GM12875 (cell line): ENCODE results near the gene RPN2.

Experiments used
- H3K4me3 ChIP-seq: one replicate; pipeline ENCODE4 v1.5.1; 2011; ENCODE audit warnings: low read depth, low read length, control low read depth
- TF ChIP-seq, protein P1 (sequence below): IDR thresholded peaks from 2 replicates; pipeline ENCODE4 v1.5.1; 2011; ENCODE audit warnings: low read depth, mild to moderate bottlenecking, control low read depth, inconsistent platforms, low read length, moderate library complexity, borderline replicate concordance; ENCODE audit not compliant: insufficient read depth

The RPN2 gene

DNA sequence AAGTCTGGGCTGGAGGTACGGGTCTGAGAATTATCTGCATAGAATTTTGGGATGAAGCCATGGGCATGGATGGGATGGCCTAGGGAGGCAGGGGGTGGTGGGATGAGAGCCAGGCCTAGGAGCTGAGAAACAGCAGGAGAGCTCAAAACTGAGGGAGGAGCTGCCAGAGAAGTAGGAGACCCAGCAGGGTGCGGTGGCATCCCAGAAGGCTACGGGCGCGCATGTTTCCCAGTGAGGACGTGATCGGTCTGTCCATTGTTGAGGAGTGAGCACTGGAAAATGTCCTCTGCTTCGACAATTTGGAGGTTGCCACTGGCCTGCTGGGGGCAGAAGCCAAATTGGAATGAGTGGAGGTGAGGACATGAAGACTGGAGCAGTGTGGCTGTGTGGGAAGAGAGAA is 14.7 kb downstream of the RPN2 start:
- TF ChIP-seq, protein P1, sequence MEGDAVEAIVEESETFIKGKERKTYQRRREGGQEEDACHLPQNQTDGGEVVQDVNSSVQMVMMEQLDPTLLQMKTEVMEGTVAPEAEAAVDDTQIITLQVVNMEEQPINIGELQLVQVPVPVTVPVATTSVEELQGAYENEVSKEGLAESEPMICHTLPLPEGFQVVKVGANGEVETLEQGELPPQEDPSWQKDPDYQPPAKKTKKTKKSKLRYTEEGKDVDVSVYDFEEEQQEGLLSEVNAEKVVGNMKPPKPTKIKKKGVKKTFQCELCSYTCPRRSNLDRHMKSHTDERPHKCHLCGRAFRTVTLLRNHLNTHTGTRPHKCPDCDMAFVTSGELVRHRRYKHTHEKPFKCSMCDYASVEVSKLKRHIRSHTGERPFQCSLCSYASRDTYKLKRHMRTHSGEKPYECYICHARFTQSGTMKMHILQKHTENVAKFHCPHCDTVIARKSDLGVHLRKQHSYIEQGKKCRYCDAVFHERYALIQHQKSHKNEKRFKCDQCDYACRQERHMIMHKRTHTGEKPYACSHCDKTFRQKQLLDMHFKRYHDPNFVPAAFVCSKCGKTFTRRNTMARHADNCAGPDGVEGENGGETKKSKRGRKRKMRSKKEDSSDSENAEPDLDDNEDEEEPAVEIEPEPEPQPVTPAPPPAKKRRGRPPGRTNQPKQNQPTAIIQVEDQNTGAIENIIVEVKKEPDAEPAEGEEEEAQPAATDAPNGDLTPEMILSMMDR = no peak
- no peak overlapping the region for H3K4me3 ChIP-seq

DNA sequence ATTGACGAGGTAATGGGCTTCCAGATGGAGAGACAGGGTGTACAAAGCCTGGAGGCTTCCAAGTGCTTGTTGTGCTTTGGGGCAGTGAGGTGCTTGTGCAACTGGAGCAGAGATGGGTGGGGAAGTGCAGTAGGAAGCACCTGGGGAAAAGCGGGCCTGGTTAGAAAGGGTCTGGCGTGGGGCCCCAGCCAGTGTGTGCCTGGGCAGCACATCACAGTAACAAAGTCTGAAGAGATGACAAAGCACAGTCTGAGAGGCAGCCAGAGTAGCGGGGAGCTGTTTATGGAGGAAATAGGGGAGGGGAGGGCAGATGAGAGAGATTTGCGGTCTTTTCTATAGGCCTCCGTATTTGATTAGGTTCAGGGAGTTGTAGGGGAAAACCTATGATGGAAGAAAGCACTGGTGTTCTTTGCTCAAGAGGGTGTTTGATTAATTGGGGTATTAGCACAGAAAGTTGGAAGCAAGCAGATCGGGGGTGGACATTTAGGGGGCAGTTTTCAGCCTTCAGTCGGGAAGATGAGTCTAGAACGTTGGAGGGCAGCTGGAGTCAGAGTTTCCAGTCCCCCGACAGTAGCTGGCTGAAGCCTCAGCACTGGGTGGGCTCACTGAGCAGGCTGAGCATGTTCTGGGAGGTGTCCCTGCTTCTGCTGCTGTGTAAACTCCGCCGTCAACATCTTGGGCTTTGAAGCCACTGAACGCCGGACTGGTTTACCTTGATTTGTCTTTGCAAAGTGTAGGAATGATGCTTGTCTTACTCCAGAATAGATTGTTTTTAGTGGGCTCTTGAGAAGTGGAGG is 15.7 kb downstream of the RPN2 start:
- TF ChIP-seq, protein P1 = no peak
- no peak overlapping the region for H3K4me3 ChIP-seq

DNA sequence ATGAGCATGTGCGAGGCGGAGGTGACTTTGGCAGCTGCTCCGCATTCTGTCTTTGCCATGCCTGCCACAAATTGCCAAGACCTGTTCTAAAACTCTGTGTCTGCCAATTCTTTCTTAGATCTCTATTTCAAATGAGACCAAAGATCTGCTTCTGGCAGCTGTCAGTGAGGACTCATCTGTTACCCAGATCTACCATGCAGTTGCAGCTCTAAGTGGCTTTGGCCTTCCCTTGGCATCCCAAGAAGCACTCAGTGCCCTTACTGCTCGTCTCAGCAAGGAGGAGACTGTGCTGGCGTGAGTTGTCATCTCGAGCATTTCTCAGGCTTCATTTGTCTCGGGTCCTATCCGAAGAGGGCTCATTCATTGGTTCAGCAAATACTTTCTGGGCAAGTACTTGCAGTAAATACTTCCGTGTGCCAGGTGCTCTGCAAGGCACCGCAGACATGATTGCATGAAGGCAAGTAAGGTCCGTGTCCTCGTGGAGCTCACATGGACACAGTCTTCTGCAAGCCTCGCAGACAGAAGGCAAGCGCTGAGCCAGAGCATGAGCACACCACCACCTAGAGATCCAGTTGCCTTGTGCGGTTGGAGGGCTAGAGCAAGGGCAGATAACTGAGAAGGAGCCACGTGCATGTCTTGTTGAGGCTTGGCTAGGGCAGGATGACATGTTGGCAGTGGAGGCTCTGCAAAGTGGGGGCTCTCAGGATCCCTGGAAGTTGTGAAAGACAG is 20.0 kb downstream of the RPN2 start:
- H3K4me3 ChIP-seq = no peak overlapping the region
- TF ChIP-seq, protein P1 = no peak

DNA sequence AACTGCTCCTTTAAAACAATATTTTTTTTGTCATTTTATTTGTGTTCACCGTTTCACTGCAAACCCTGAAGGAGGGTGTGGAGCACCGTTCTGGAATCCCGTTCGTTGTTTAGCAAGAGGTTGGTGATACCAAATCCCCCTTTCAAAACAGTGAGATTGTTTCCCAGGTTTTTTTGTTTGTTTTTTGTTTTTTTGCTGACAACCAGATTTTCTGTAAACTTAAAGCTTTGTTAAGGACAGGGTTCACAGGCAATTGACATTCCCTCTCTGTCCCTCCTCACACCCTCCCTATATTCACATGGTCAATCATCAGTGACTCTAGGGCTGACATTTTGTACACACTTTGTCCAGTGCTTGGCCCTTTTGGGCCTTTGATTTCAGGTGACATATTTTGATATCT is 21.2 kb downstream of the RPN2 start:
- TF ChIP-seq, protein P1 = no peak
- no peak overlapping the region for H3K4me3 ChIP-seq

DNA sequence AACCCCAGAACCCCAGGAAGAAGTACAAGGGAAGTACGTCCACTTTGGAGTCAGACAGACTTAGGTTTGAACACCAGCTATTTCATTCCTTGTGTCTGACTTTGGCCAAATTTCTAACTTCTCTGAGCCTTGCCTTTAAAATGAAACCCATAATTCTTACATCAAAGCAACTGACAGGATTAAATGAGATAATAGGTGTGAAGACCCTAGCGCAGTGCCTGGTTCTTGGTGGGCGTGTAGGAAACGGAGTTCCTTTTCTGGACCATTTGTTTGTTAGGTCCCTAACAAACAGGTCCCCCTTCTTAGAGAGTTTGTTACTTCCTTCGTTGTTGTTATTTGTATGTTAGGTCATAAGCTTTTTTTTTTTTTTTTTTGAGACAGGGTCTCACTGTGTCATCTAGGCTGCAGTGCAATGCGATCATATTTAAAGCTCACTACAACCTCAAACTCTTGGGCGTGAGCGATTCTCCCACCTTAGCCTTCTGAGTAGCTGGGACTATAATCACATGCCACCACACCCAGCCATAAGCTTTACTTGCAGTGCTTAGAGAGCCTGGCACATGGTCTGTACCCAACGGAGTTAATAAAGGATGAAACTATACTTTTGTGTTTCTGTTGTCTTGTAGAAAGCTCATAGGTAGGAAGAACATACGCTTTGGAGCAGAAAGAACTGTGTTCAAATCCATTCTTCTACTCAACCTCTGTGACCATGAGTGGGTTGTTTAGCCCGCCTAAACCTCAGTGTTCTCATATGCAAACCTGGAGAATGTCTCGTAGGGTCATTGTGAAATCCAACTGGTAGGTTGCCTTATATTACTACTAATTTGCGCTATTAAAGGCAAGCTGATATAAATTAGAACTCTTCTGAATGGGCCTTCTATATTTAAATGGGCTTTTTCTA is 22.0 kb downstream of the RPN2 start:
- TF ChIP-seq, protein P1 = no peak
- H3K4me3 ChIP-seq = no peak overlapping the region

DNA sequence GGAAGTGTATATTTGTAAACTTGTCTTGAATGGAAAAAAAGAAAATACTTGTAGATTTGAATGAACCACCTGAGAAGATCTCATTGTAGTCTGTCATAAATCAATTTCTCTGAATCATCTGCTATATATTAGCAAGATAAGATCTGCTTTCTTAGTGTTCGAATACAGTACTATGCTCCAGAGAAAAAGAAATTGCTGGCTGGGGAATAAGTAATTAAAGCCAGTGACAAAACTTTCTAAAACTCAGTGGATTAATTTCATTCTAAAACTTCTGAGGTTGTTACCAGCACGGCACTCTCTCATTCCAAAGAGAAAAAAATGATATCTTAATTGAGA is 22.7 kb downstream of the RPN2 start:
- TF ChIP-seq, protein P1 = no peak
- H3K4me3 ChIP-seq = no peak overlapping the region
